Measurements from ENCODE around the gene CINP. TPM values are rescaled to one million over a fixed set of nuclear protein-coding genes. Genes with fewer than 3 reads are reported as not detected.

The CINP gene
- total RNA-seq (2014; rRNA removed; shearing (Covaris generic)): 45.7 and 52.1 TPM in 2 replicates
- 60.3 and 60.5 TPM in 2 replicates for polyA plus RNA-seq (2016; fragmentation: Nextera tagmentation; extraction: Ambion mirVana)

- WGBS, 2 experiments (ENCODE audit: low coverage in 1 of 2, low lambda C conversion rate in 2 of 2, missing lambda C conversion rate in 2 of 2): 1 to 2% methylated on average over 43 to 47 of the region's 58 CpGs
- Histone ChIP-seq H3K4me3 (peak within 1 kb of the TSS; percentile 99), H3K27me3 (replicated peaks; ENCODE audit: insufficient read depth) (no peaks in the 10 kb centered on the region), H3K9me3 (ENCODE audit: low read depth) (no peaks in the 10 kb centered on the region), H3F3A (ENCODE audit: insufficient read depth) (peaks cover 15% of the 10 kb centered on the region; the same call in 1 of the 2 replicates), H3K79me2 (ENCODE audit: insufficient read depth) (peaks cover 66% of the 10 kb centered on the region), H3K9ac (peak within 1 kb of the TSS; percentile 98), H3K4me1 (ENCODE audit: insufficient read depth) (peaks cover 15% of the 10 kb centered on the region), H3K27ac (peak within 1 kb of the TSS; percentile 91), H3K9me2 (ENCODE audit: insufficient read depth) (no peaks in the 10 kb centered on the region), H3K36me3 (ENCODE audit: low read depth) (peaks cover 8% of the 10 kb centered on the region; the same call in 1 of the 2 replicates), H2AFZ (peak within 1 kb of the TSS; percentile 96), H4K20me1 (ENCODE audit: insufficient read depth) (0 out of 2 replicates have a peak, but pooled peaks cover 4% of the 10 kb centered on the region), H3K4me2 (ENCODE audit: unreplicated experiment) (peak within 1 kb of the TSS; percentile 91)
- in situ Hi-C loops (cut with MboI): no loop called here
- peak; percentile 100 for DNase-seq
- TF ChIP-seq EZH2 (IDR thresholded peaks at IDR 0.05; ENCODE audit: insufficient read depth, poor library complexity, severe bottlenecking): no peak
These were observed at the start of gene CINP, which contains the start of gene TECPR2 for GRCh38 chr14:102362545-102363181. Gene CINP (minus strand): TSS chr14:102362890. CDS start chr14:102362851, 39 bp downstream. Gene TECPR2 (plus strand): TSS chr14:102362941. CDS start chr14:102376722, 13,781 bp downstream.

- H4K20me1 ChIP-seq (ENCODE audit: insufficient read depth): no peaks in the 10 kb centered on the region
- H3K36me3 ChIP-seq (ENCODE audit: low read depth): no peaks in the 10 kb centered on the region; the same call in 1 of the 2 replicates
- no peak overlapping the region for H3K9ac ChIP-seq
- H3K9me3 ChIP-seq (ENCODE audit: low read depth): no peaks in the 10 kb centered on the region
- no peak for DNase-seq
- in situ Hi-C loops (cut with MboI): no loop called here
- H3K27me3 ChIP-seq (replicated peaks; ENCODE audit: insufficient read depth): no peaks in the 10 kb centered on the region
- H2AFZ ChIP-seq: no peak overlapping the region
- H3K27ac ChIP-seq: no peak overlapping the region
- H3F3A ChIP-seq (ENCODE audit: insufficient read depth): no peaks in the 10 kb centered on the region; the same call in 1 of the 2 replicates
- H3K4me3 ChIP-seq: no peak overlapping the region
- H3K4me1 ChIP-seq (ENCODE audit: insufficient read depth): no peaks in the 10 kb centered on the region
- no peak overlapping the region for H3K4me2 ChIP-seq (ENCODE audit: unreplicated experiment)
- H3K79me2 ChIP-seq (ENCODE audit: insufficient read depth): no peaks in the 10 kb centered on the region
- no peaks in the 10 kb centered on the region for H3K9me2 ChIP-seq (ENCODE audit: insufficient read depth)
- TF ChIP-seq EZH2phosphoT487 (IDR thresholded peaks at IDR 0.05; ENCODE audit: insufficient read depth, low read depth) (no peak), EZH2 (IDR thresholded peaks at IDR 0.05; ENCODE audit: insufficient read depth, poor library complexity, severe bottlenecking) (no peak)
These were observed 46.0 kb upstream of the CINP start for GRCh38 chr14:102408724-102409123.

GRCh38 chr14:102407258-102407657 lies 44.6 kb upstream of the CINP start:
- Histone ChIP-seq H3K36me3 (ENCODE audit: low read depth) (peaks cover 3% of the 10 kb centered on the region), H3K4me2 (ENCODE audit: unreplicated experiment) (no peak overlapping the region), H3K9me3 (ENCODE audit: low read depth) (no peaks in the 10 kb centered on the region), H3K9ac (no peak overlapping the region), H3K9me2 (ENCODE audit: insufficient read depth) (no peaks in the 10 kb centered on the region), H3K4me1 (ENCODE audit: insufficient read depth) (no peaks in the 10 kb centered on the region), H3K27me3 (replicated peaks; ENCODE audit: insufficient read depth) (no peaks in the 10 kb centered on the region), H4K20me1 (ENCODE audit: insufficient read depth) (no peaks in the 10 kb centered on the region), H3F3A (ENCODE audit: insufficient read depth) (no peaks in the 10 kb centered on the region; the same call in 1 of the 2 replicates), H2AFZ (no peak overlapping the region), H3K4me3 (no peak overlapping the region), H3K79me2 (ENCODE audit: insufficient read depth) (no peaks in the 10 kb centered on the region), H3K27ac (no peak overlapping the region)
- TF ChIP-seq EZH2 (IDR thresholded peaks at IDR 0.05; ENCODE audit: insufficient read depth, poor library complexity, severe bottlenecking): no peak
- no peak for TF ChIP-seq EZH2phosphoT487 (IDR thresholded peaks at IDR 0.05; ENCODE audit: insufficient read depth, low read depth)
- WGBS, 2 experiments (ENCODE audit: low coverage in 1 of 2, low lambda C conversion rate in 2 of 2, missing lambda C conversion rate in 2 of 2): 94% methylated on average over 7 of the region's 7 CpGs
- in situ Hi-C loops (cut with MboI): no loop called here
- no peak for DNase-seq

GRCh38 chr14:102403028-102403427 lies 40.3 kb upstream of the CINP start:
- H3K9me2 ChIP-seq (ENCODE audit: insufficient read depth): no peaks in the 10 kb centered on the region
- H3K4me2 ChIP-seq (ENCODE audit: unreplicated experiment): no peak overlapping the region
- no peak overlapping the region for H3K27ac ChIP-seq
- TF ChIP-seq EZH2 (IDR thresholded peaks at IDR 0.05; ENCODE audit: insufficient read depth, poor library complexity, severe bottlenecking) (no peak), EZH2phosphoT487 (IDR thresholded peaks at IDR 0.05; ENCODE audit: insufficient read depth, low read depth) (no peak)
- H3K4me3 ChIP-seq: no peak overlapping the region
- in situ Hi-C loops (cut with MboI): no loop called here
- DNase-seq: peak; percentile 21
- no peaks in the 10 kb centered on the region for H3K79me2 ChIP-seq (ENCODE audit: insufficient read depth)
- no peaks in the 10 kb centered on the region for H3K4me1 ChIP-seq (ENCODE audit: insufficient read depth)
- H3K9ac ChIP-seq: no peak overlapping the region
- H2AFZ ChIP-seq: no peak overlapping the region
- H3K9me3 ChIP-seq (ENCODE audit: low read depth): no peaks in the 10 kb centered on the region
- H3F3A ChIP-seq (ENCODE audit: insufficient read depth): no peaks in the 10 kb centered on the region; the same call in 1 of the 2 replicates
- H3K36me3 ChIP-seq (ENCODE audit: low read depth): peaks cover 14% of the 10 kb centered on the region
- no peaks in the 10 kb centered on the region for H3K27me3 ChIP-seq (replicated peaks; ENCODE audit: insufficient read depth)
- H4K20me1 ChIP-seq (ENCODE audit: insufficient read depth): no peaks in the 10 kb centered on the region
